Hematopoietic multipotent progenitor cell treated with erythropoietin and hydrocortisone succinate and interleukin-3 and kit ligand, for 4 days (in vitro differentiated cells): Measurements from ENCODE around the gene ZNF337.

Source experiments
- DNase-seq: peaks from one replicate; pipeline ENCODE4 v3.0.0-alpha.2; 2015

ZNF337 gene

DNA sequence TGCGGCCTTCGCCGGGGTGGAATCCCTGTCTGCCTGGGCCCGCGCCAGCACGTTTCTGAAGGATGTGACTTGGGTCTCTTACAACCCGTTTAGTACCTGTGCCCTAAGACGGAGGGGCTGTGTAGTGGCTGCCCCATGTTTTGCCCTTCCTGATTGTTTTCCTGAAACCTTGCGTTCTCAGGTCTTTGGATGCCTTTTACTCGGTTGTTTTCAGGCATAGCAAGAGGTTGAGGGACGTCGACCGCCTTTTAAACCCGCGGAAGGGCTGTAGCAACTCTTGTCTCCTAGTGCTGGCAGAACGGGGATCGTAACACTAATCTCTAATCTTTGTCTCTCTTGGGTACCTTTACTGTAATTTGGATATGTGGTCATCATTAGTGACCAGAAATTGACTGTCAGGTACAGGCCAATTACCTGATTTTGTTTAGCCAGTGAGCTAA lies 72.1 kb downstream of the ZNF337 start:
- DNase-seq, result no peak
